MM.1S (cell line): Measurements from ENCODE around the gene TTLL4.

ENCODE experiments used
- DNase-seq: peaks from one replicate; pipeline ENCODE4 v3.0.0-alpha.2; 2015
- H2AFZ ChIP-seq: fragments of 300-600 bp; sonication (generic); 2 replicates; pipeline ENCODE4 v1.6.0; 2016; ENCODE audit warnings: antibody characterized with exemption, low read length
- H3F3A ChIP-seq: fragments of 300-600 bp; sonication (generic); 2 replicates; pipeline ENCODE4 v1.6.1; 2016; ENCODE audit warnings: mild to moderate bottlenecking, antibody characterized with exemption, low read length, moderate library complexity, mixed read lengths; ENCODE audit not compliant: insufficient read depth
- H3K27ac ChIP-seq: fragments of 300-600 bp; sonication (generic); 2 replicates; pipeline ENCODE4 v1.5.1; 2016; ENCODE audit warnings: mild to moderate bottlenecking, low read length
- H3K27me3 ChIP-seq: fragments of 300-600 bp; sonication (generic); replicated peaks from 2 replicates; pipeline ENCODE4 v1.6.0; 2016; ENCODE audit warnings: low read length; ENCODE audit not compliant: insufficient read depth
- H3K36me3 ChIP-seq: fragments of 300-600 bp; sonication (generic); replicated peaks from 2 replicates; pipeline ENCODE4 v1.6.1; 2016; ENCODE audit warnings: mild to moderate bottlenecking, low read length, mixed read lengths; ENCODE audit not compliant: insufficient read depth
- H3K4me1 ChIP-seq: fragments of 300-600 bp; sonication (generic); 2 replicates; pipeline ENCODE4 v1.6.1; 2016; ENCODE audit warnings: low read length, mixed read lengths
- H3K4me2 ChIP-seq: fragments of 300-600 bp; sonication (generic); 2 replicates; pipeline ENCODE4 v1.6.0; 2016; ENCODE audit warnings: low read depth, low read length
- H3K4me3 ChIP-seq: fragments of 300-600 bp; sonication (generic); 2 replicates; pipeline ENCODE4 v1.5.1; 2016; ENCODE audit warnings: low read length, mixed read lengths
- H3K79me2 ChIP-seq: fragments of 300-600 bp; sonication (generic); 2 replicates; pipeline ENCODE4 v1.6.1; 2016; ENCODE audit warnings: mixed run types, low read length, mixed read lengths
- H3K9ac ChIP-seq: fragments of 300-600 bp; sonication (generic); 2 replicates; pipeline ENCODE4 v1.6.1; 2016; ENCODE audit warnings: low read length, mixed read lengths
- H3K9me2 ChIP-seq: fragments of 300-600 bp; sonication (generic); replicated peaks from 2 replicates; pipeline ENCODE4 v1.6.1; 2016; ENCODE audit warnings: mild to moderate bottlenecking, low read length, mixed read lengths; ENCODE audit not compliant: insufficient read depth
- H3K9me3 ChIP-seq: fragments of 300-600 bp; sonication (generic); replicated peaks from 2 replicates; pipeline ENCODE4 v1.6.1; 2016; ENCODE audit warnings: mild to moderate bottlenecking, low read length, mixed read lengths; ENCODE audit not compliant: insufficient read depth
- H4K20me1 ChIP-seq: fragments of 300-600 bp; sonication (generic); 2 replicates; pipeline ENCODE4 v1.6.1; 2016; ENCODE audit warnings: mild to moderate bottlenecking, low read length, moderate library complexity, mixed read lengths; ENCODE audit not compliant: insufficient read depth
- CTCF ChIP-seq: fragments of 300-600 bp; sonication (generic); IDR thresholded peaks from 2 replicates; pipeline ENCODE4 v1.5.1; 2016; ENCODE audit warnings: antibody characterized with exemption, low read length, mixed read lengths
- EZH2 ChIP-seq: fragments of 300-600 bp; sonication (generic); optimal IDR thresholded peaks from 2 replicates; pipeline ENCODE3; 2017; ENCODE audit warnings: low read depth, mild to moderate bottlenecking, antibody characterized with exemption, low read length, mixed read lengths
- EZH2phosphoT487 ChIP-seq: fragments of 300-600 bp; sonication (generic); IDR thresholded peaks from 2 replicates; pipeline ENCODE4 v1.6.1; 2018; ENCODE audit warnings: antibody characterized with exemption, low read length

Gene TTLL4

GRCh38 chr2:218721488-218721887, 10.9 kb downstream of the TTLL4 start:
- Histone ChIP-seq H3K79me2 (peaks cover 99% of the 10 kb centered on the region), H4K20me1 (peaks cover 8% of the 10 kb centered on the region; the same call in 1 of the 2 replicates), H3K9ac (no peak overlapping the region), H2AFZ (no peak overlapping the region), H3K4me2 (no peak overlapping the region), H3K27ac (no peak overlapping the region), H3K9me3 (no peaks in the 10 kb centered on the region), H3K36me3 (no peaks in the 10 kb centered on the region), H3K27me3 (no peaks in the 10 kb centered on the region), H3K4me1 (peaks cover 15% of the 10 kb centered on the region), H3K9me2 (no peaks in the 10 kb centered on the region), H3F3A (no peaks in the 10 kb centered on the region), H3K4me3 (no peak overlapping the region)
- DNase-seq: no peak
- TF ChIP-seq CTCF (no peak), EZH2 (no peak), EZH2phosphoT487 (no peak)

- Histone ChIP-seq H3K4me3 (no peak overlapping the region), H3K9me3 (no peaks in the 10 kb centered on the region), H3K4me1 (peaks cover 15% of the 10 kb centered on the region), H2AFZ (no peak overlapping the region), H3K36me3 (no peaks in the 10 kb centered on the region), H3F3A (no peaks in the 10 kb centered on the region), H3K4me2 (no peak overlapping the region), H3K79me2 (peaks cover 99% of the 10 kb centered on the region), H3K27me3 (no peaks in the 10 kb centered on the region), H3K9me2 (no peaks in the 10 kb centered on the region), H3K27ac (no peak overlapping the region), H3K9ac (no peak overlapping the region), H4K20me1 (peaks cover 8% of the 10 kb centered on the region; the same call in 1 of the 2 replicates)
- no peak for DNase-seq
- TF ChIP-seq CTCF (no peak), EZH2 (no peak)
Observed at GRCh38 chr2:218721934-218722333, 11.3 kb downstream of the TTLL4 start.

- H3K9me2 ChIP-seq: no peaks in the 10 kb centered on the region
- no peaks in the 10 kb centered on the region for H3K36me3 ChIP-seq
- no peaks in the 10 kb centered on the region for H3K9me3 ChIP-seq
- no peaks in the 10 kb centered on the region for H3F3A ChIP-seq
- no peak overlapping the region for H3K4me2 ChIP-seq
- H4K20me1 ChIP-seq: peaks cover 8% of the 10 kb centered on the region; the same call in 1 of the 2 replicates
- H3K9ac ChIP-seq: no peak overlapping the region
- DNase-seq: no peak
- H3K27ac ChIP-seq: no peak overlapping the region
- no peak overlapping the region for H3K4me3 ChIP-seq
- peaks cover 99% of the 10 kb centered on the region for H3K79me2 ChIP-seq
- H3K27me3 ChIP-seq: no peaks in the 10 kb centered on the region
- no peak for TF ChIP-seq EZH2
- no peak for TF ChIP-seq EZH2phosphoT487
- no peak for TF ChIP-seq CTCF
- peaks cover 15% of the 10 kb centered on the region for H3K4me1 ChIP-seq
- no peak overlapping the region for H2AFZ ChIP-seq
Observed at GRCh38 chr2:218722419-218722818, 11.8 kb downstream of the TTLL4 start.
